H1 (cell line): ENCODE measurements around the gene RASL11B. TPM values are rescaled to one million over a fixed set of nuclear protein-coding genes. Genes with fewer than 3 reads are reported as not detected.
A peak's percentile ranks its signal among the peaks of the same experiment; 100 is the strongest.

ENCODE experiments used
- CTCF ChIA-PET: fragments of 300-600 bp; sonication (Branson Sonifier 250); formaldehyde crosslinking; loops from one replicate; lab custom pipeline; 2021; ENCODE audit not compliant: partially characterized antibody; lab: Charles Lee
- POLR2A ChIA-PET: fragments of 300-600 bp; sonication (Branson Sonifier 250); formaldehyde crosslinking; loops from one replicate; lab custom pipeline; 2021; ENCODE audit warnings: inconsistent platforms; ENCODE audit not compliant: partially characterized antibody; lab: Charles Lee
- DNase-seq, 2 experiments: peaks; one replicate each; pipeline versions ENCODE4 v3.0.0 to v3.0.0-alpha.2; 2010 to 2022; ENCODE audit warnings: low spot score in 2 of 2, low read depth in 1 of 2, mixed read lengths in 1 of 2
- FAIRE-seq: peaks from 2 replicates; lab custom pipeline; 2011; peaks lifted over from hg19 to GRCh38; lab: Jason Lieb, UNC
- H2AFZ ChIP-seq: 2 replicates; pipeline ENCODE4 v1.8.1; 2012; ENCODE audit warnings: low read length, inconsistent platforms
- H2AK5ac ChIP-seq: 2 replicates; pipeline ENCODE4 v1.6.1; 2013; ENCODE audit warnings: low read depth, low read length
- H2BK120ac ChIP-seq: replicated peaks from 2 replicates; pipeline ENCODE3; 2013; ENCODE audit warnings: low read depth, low read length, inconsistent platforms
- H2BK12ac ChIP-seq: 2 replicates; pipeline ENCODE4 v1.6.1; 2013; ENCODE audit warnings: low read depth, low read length
- H2BK15ac ChIP-seq: 2 replicates; pipeline ENCODE4 v1.6.1; 2013; ENCODE audit warnings: low read length
- H2BK20ac ChIP-seq: 2 replicates; pipeline ENCODE4 v1.6.1; 2013; ENCODE audit warnings: low read length
- H2BK5ac ChIP-seq: 2 replicates; pipeline ENCODE4 v1.6.1; 2013; ENCODE audit warnings: low read depth, low read length
- H3K14ac ChIP-seq: 2 replicates; pipeline ENCODE4 v1.6.1; 2013; ENCODE audit warnings: inconsistent platforms; ENCODE audit not compliant: insufficient read length
- H3K18ac ChIP-seq: 2 replicates; pipeline ENCODE4 v1.6.1; 2013; ENCODE audit warnings: low read length; ENCODE audit errors: extremely low read depth
- H3K23ac ChIP-seq: 2 replicates; pipeline ENCODE4 v1.6.1; 2013; ENCODE audit warnings: inconsistent platforms; ENCODE audit not compliant: insufficient read length
- H3K23me2 ChIP-seq: 2 replicates; pipeline ENCODE4 v1.6.1; 2013; ENCODE audit warnings: low read depth, low read length
- H3K27ac ChIP-seq: 2 replicates; pipeline ENCODE4 v1.6.1; 2011; ENCODE audit warnings: low read depth, low read length, inconsistent platforms
- H3K27me3 ChIP-seq, 4 experiments: replicated peaks in 1 of 4; 1 replicate in 1 of 4; 2 replicates in 3 of 4; pipeline versions ENCODE4 v1.6.1 to v1.8.1; 2011 to 2013; ENCODE audit warnings: low read length in 3 of 4, mild to moderate bottlenecking in 3 of 4, inconsistent platforms in 2 of 4, mixed read lengths in 2 of 4, moderate library complexity in 1 of 4; ENCODE audit not compliant: control insufficient read depth in 3 of 4, insufficient read depth in 3 of 4; ENCODE audit errors: extremely low read depth in 1 of 4
- H3K36me3 ChIP-seq, 4 experiments: 2 replicates each; pipeline versions ENCODE4 v1.6.1 to v1.8.1; 2011 to 2013; ENCODE audit warnings: mild to moderate bottlenecking in 4 of 4, low read length in 3 of 4, moderate library complexity in 2 of 4, control low read depth in 1 of 4, inconsistent platforms in 1 of 4; ENCODE audit not compliant: insufficient read depth in 4 of 4, control insufficient read depth in 2 of 4
- H3K4ac ChIP-seq: replicated peaks from 2 replicates; pipeline ENCODE3; 2013; ENCODE audit warnings: low read length, low read depth, mixed read lengths, inconsistent platforms; ENCODE audit not compliant: insufficient read length
- H3K4me1 ChIP-seq, 4 experiments: replicated peaks in 1 of 4; 1 replicate in 1 of 4; 2 replicates in 3 of 4; pipeline versions ENCODE4 v1.6.1 to v1.8.1; 2011 to 2013; ENCODE audit warnings: low read length in 3 of 4, inconsistent platforms in 2 of 4, mixed read lengths in 1 of 4; ENCODE audit not compliant: insufficient read depth in 4 of 4, control insufficient read depth in 3 of 4
- H3K4me2 ChIP-seq, 2 experiments: 2 replicates each; pipeline versions ENCODE4 v1.6.1 to v1.8.1; 2011 to 2013; ENCODE audit warnings: low read depth in 2 of 2, low read length in 2 of 2, control low read depth in 1 of 2, inconsistent platforms in 1 of 2, mild to moderate bottlenecking in 1 of 2; ENCODE audit not compliant: insufficient read depth in 1 of 2
- H3K4me3 ChIP-seq, 4 experiments: fragments of 200-600, 300-600 bp in 1 of 4; sonication (generic), shearing (Covaris generic), sonication (Bioruptor Twin) in 1 of 4; 2 replicates each; pipeline versions ENCODE4 v1.5.1 to v1.8.1; 2011 to 2016; ENCODE audit warnings: low read length in 4 of 4, low read depth in 3 of 4, control low read depth in 2 of 4, inconsistent platforms in 2 of 4, mild to moderate bottlenecking in 2 of 4, mixed read lengths in 1 of 4, moderate library complexity in 1 of 4; ENCODE audit not compliant: insufficient read depth in 2 of 4; ENCODE audit errors: extremely low read depth in 1 of 4
- H3K56ac ChIP-seq: replicated peaks from 2 replicates; pipeline ENCODE3; 2013; ENCODE audit warnings: low read depth, mild to moderate bottlenecking, mixed read lengths, low read length, inconsistent platforms; ENCODE audit not compliant: insufficient read length
- H3K79me1 ChIP-seq: 2 replicates; pipeline ENCODE4 v1.6.1; 2013; ENCODE audit warnings: low read depth, low read length, control low read depth
- H3K79me2 ChIP-seq, 2 experiments: 2 replicates each; pipeline versions ENCODE4 v1.6.1 to v1.8.1; 2012 to 2013; ENCODE audit warnings: low read length in 2 of 2, mild to moderate bottlenecking in 2 of 2, inconsistent platforms in 1 of 2; ENCODE audit not compliant: insufficient read depth in 2 of 2, control insufficient read depth in 1 of 2
- H3K9ac ChIP-seq, 4 experiments: replicated peaks in 1 of 4; 1 replicate in 1 of 4; 2 replicates in 3 of 4; pipeline versions ENCODE4 v1.6.1 to v1.8.1; 2011 to 2013; ENCODE audit warnings: low read depth in 3 of 4, low read length in 3 of 4, control low read depth in 2 of 4, mild to moderate bottlenecking in 2 of 4, moderate library complexity in 2 of 4, inconsistent platforms in 1 of 4; ENCODE audit errors: extremely low read depth in 1 of 4
- H3K9me3 ChIP-seq, 2 experiments: 2 replicates each; pipeline versions ENCODE4 v1.6.1 to v1.8.1; 2012 to 2013; ENCODE audit warnings: mild to moderate bottlenecking in 2 of 2, moderate library complexity in 2 of 2, control low read depth in 1 of 2, inconsistent platforms in 1 of 2, low read depth in 1 of 2, low read length in 1 of 2, mixed read lengths in 1 of 2; ENCODE audit not compliant: insufficient read depth in 2 of 2
- H4K20me1 ChIP-seq, 2 experiments: replicated peaks in 1 of 2; 2 replicates each; pipeline versions ENCODE3 to v1.8.1; 2011 to 2013; ENCODE audit warnings: inconsistent platforms in 2 of 2, low read length in 2 of 2, mild to moderate bottlenecking in 1 of 2; ENCODE audit not compliant: insufficient read depth in 2 of 2, control insufficient read depth in 1 of 2
- H4K5ac ChIP-seq: 2 replicates; pipeline ENCODE4 v1.6.1; 2013; ENCODE audit warnings: low read length, low read depth, mixed read lengths, inconsistent platforms; ENCODE audit not compliant: insufficient read length
- H4K8ac ChIP-seq: 2 replicates; pipeline ENCODE4 v1.8.0; 2013; ENCODE audit warnings: mild to moderate bottlenecking, moderate library complexity, low read length, inconsistent platforms; ENCODE audit not compliant: insufficient read depth; ENCODE audit errors: extremely low read depth
- H4K91ac ChIP-seq: replicated peaks from 2 replicates; pipeline ENCODE3; 2013; ENCODE audit warnings: low read length, mixed read lengths, inconsistent platforms; ENCODE audit not compliant: insufficient read length
- GTF2F1 ChIP-seq: IDR thresholded peaks from 2 replicates; pipeline ENCODE4 v1.6.1; 2012; ENCODE audit warnings: low read depth, low read length, improper control_type of control experiment, borderline replicate concordance
- RAD21 ChIP-seq, 2 experiments: IDR thresholded peaks in 1 of 2; conservative IDR thresholded peaks in 1 of 2; 2 replicates each; pipeline ENCODE4 v1.6.1; 2011; ENCODE audit warnings: low read depth in 2 of 2, low read length in 2 of 2, improper control_type of control experiment in 1 of 2, inconsistent platforms in 1 of 2, mild to moderate bottlenecking in 1 of 2, moderate library complexity in 1 of 2
- YY1 ChIP-seq: IDR thresholded peaks from 2 replicates; pipeline ENCODE4 v1.6.1; 2011; ENCODE audit warnings: low read depth, mild to moderate bottlenecking, low read length
- WGBS, 2 experiments: shearing (Covaris generic) in 1 of 2; methylation state at CpG; one replicate each; pipeline versions ENCODE4 v1.1.6 to v1.1.7; 2013 to 2015; ENCODE audit warnings: low lambda C conversion rate in 2 of 2, mixed read lengths in 2 of 2, inconsistent platforms in 1 of 2, low coverage in 1 of 2, missing lambda C conversion rate in 1 of 2; ENCODE audit not compliant: insufficient replicate concordance in 2 of 2, insufficient coverage in 1 of 2, insufficient read length in 1 of 2; ENCODE audit errors: extremely low coverage in 1 of 2, missing lambda C conversion rate in 1 of 2; 5-methylcytosine and 5-hydroxymethylcytosine counted together
- polyA plus RNA-seq, 7 experiments: library from polyadenylated mRNA; depleted of rRNA in 3 of 7; stranded (reverse) in 5 of 7; unstranded in 2 of 7; fragments of >200 nt in 5 of 7; fragments of 200-250 nt in 2 of 7; gene quantifications; 1 replicate in 5 of 7; 2 replicates in 1 of 7; 4 replicates in 1 of 7; pipeline versions ENCODE4 v1.2.1 to v1.2.3, GENCODE V29; 2011 to 2013; ENCODE audit warnings: missing spikeins in 2 of 7, mixed read lengths in 2 of 7
- total RNA-seq: library from RNA; stranded (reverse); fragmentation: NEBNext Ultra II Directional; extraction: Animal tissue kit (Norgen Biotek cat#: 25700); gene quantifications from 2 replicates; pipeline ENCODE4 v1.2.1, GENCODE V29; 2021
- TF ChIP-seq, protein P1 (sequence below), 3 experiments: IDR thresholded peaks; 1 replicate in 2 of 3; 2 replicates in 1 of 3; pipeline versions ENCODE4 v1.5.1 to v1.6.1; 2011; ENCODE audit warnings: low read length in 3 of 3, mild to moderate bottlenecking in 3 of 3, inconsistent platforms in 2 of 3, low read depth in 1 of 3, moderate library complexity in 1 of 3; ENCODE audit not compliant: insufficient read depth in 1 of 3; ENCODE audit errors: control extremely low read depth in 1 of 3

RASL11B gene
- total and polyA plus RNA-seq, 2 of the 8 experiments (the other 6 are each of a cell fraction or from before 2014, with no cell fraction given), result 49.8 to 75.5 TPM

- H3K27me3 ChIP-seq, result no peaks in the 10 kb centered on the region
- DNase-seq (peak; percentile 59 to 95), FAIRE-seq (peak; percentile 83)
- H3K14ac ChIP-seq, result no peak overlapping the region
- whole genome bisulfite sequencing, 2 experiments, result 17% methylated on average over 3 of the region's 3 CpGs; no CpG with 5 or more reads in 1 of the 2 experiments
- H3K36me3 ChIP-seq, result no peaks in the 10 kb centered on the region
- no peak overlapping the region for H3K4ac ChIP-seq
- no peak overlapping the region for H3K9ac ChIP-seq
- no peak overlapping the region for H2BK15ac ChIP-seq
- H3K79me2 ChIP-seq, result no peaks in the 10 kb centered on the region
- no peak overlapping the region for H3K56ac ChIP-seq
- no peak overlapping the region for H2BK20ac ChIP-seq
- H3K4me1 ChIP-seq, result peaks cover 0 to 3% (median 0%) of the 10 kb centered on the region in 4 experiments; a peak in 2 of 7 replicates
- no peak overlapping the region for H4K8ac ChIP-seq
- H3K9me3 ChIP-seq, result no peaks in the 10 kb centered on the region
- H2BK120ac ChIP-seq, result no peak overlapping the region
- H3K18ac ChIP-seq, result no peak overlapping the region
- H2AK5ac ChIP-seq, result no peak overlapping the region
- no peak overlapping the region for H2BK5ac ChIP-seq
- no peak overlapping the region for H2BK12ac ChIP-seq
- no peaks in the 10 kb centered on the region for H3K23me2 ChIP-seq
- no peak overlapping the region for H3K23ac ChIP-seq
- no peak overlapping the region for H2AFZ ChIP-seq
- no peak overlapping the region for H3K4me3 ChIP-seq
- no peaks in the 10 kb centered on the region for H3K79me1 ChIP-seq
- no peaks in the 10 kb centered on the region for H4K20me1 ChIP-seq
- no peak overlapping the region for H3K27ac ChIP-seq
- no peak overlapping the region for H4K5ac ChIP-seq
- no peak overlapping the region for H3K4me2 ChIP-seq
- TF ChIP-seq RAD21 (IDR thresholded peaks at IDR 0.05 in 1 of 2, conservative IDR thresholded peaks at IDR 0.05 in 1 of 2; ENCODE audit: low read depth in 2 of 2, low read length in 2 of 2), result peak; percentile 71 to 80
- TF ChIP-seq YY1, result peak; percentile 68; the same call in 1 of the 2 replicates
- no peak for TF ChIP-seq GTF2F1
- TF ChIP-seq, protein P1, sequence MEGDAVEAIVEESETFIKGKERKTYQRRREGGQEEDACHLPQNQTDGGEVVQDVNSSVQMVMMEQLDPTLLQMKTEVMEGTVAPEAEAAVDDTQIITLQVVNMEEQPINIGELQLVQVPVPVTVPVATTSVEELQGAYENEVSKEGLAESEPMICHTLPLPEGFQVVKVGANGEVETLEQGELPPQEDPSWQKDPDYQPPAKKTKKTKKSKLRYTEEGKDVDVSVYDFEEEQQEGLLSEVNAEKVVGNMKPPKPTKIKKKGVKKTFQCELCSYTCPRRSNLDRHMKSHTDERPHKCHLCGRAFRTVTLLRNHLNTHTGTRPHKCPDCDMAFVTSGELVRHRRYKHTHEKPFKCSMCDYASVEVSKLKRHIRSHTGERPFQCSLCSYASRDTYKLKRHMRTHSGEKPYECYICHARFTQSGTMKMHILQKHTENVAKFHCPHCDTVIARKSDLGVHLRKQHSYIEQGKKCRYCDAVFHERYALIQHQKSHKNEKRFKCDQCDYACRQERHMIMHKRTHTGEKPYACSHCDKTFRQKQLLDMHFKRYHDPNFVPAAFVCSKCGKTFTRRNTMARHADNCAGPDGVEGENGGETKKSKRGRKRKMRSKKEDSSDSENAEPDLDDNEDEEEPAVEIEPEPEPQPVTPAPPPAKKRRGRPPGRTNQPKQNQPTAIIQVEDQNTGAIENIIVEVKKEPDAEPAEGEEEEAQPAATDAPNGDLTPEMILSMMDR (IDR thresholded peaks at IDR 0.05; ENCODE audit: control extremely low read depth in 1 of 3, insufficient read depth in 1 of 3, low read depth in 1 of 3, low read length in 3 of 3), result peak; percentile 74 to 93 (median 77)
- ChIA-PET CTCF (interaction anchor here (0.7 to 3.1 kb wide), 36 partner anchors 9 to 367 kb away, joined by 3 to 11 read pairs (median 4); no protein-coding TSS in a partner anchor), POLR2A (no interaction called here)
- no peak overlapping the region for H4K91ac ChIP-seq
Observed at GRCh38 chr4:52911684-52912294, 49.7 kb downstream of the RASL11B start.
